ENCODE measurements around the gene ANKRD22.

ANKRD22 gene

DNA sequence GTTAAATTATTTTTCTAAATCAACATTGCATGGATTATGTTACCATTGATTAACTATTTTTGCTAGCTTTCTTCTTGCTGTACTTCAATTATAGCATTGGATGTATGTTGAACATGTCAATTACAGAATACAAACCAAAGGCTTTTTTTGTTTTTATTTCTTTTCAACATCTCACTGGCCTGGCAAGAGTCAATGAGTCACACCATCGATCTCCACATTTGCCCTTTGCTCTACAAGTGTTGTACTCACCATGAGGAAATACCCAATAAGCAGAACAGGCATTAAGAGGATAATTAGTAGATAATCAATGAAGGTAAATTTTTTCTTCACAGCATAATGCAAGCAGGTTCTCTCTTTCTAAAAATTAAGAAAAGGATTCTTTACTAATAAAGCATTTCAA, 23.3 kb downstream of the ANKRD22 start:
- no peak overlapping the region for H3K4me2 ChIP-seq (ENCODE audit: low read depth, low read length)
- TF ChIP-seq EZH2phosphoT487 (IDR thresholded peaks at IDR 0.05; ENCODE audit: low read length) (no peak), EZH2 (optimal IDR thresholded peaks at IDR 0.05; ENCODE audit: low read depth, low read length) (no peak)
- TF ChIP-seq, protein P1, sequence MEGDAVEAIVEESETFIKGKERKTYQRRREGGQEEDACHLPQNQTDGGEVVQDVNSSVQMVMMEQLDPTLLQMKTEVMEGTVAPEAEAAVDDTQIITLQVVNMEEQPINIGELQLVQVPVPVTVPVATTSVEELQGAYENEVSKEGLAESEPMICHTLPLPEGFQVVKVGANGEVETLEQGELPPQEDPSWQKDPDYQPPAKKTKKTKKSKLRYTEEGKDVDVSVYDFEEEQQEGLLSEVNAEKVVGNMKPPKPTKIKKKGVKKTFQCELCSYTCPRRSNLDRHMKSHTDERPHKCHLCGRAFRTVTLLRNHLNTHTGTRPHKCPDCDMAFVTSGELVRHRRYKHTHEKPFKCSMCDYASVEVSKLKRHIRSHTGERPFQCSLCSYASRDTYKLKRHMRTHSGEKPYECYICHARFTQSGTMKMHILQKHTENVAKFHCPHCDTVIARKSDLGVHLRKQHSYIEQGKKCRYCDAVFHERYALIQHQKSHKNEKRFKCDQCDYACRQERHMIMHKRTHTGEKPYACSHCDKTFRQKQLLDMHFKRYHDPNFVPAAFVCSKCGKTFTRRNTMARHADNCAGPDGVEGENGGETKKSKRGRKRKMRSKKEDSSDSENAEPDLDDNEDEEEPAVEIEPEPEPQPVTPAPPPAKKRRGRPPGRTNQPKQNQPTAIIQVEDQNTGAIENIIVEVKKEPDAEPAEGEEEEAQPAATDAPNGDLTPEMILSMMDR (IDR thresholded peaks at IDR 0.05; ENCODE audit: low read length), result no peak
- no peak overlapping the region for H3K27ac ChIP-seq (ENCODE audit: low read length)
- H3K79me2 ChIP-seq (ENCODE audit: low read length), result no peaks in the 10 kb centered on the region
- H2AFZ ChIP-seq (ENCODE audit: low read length), result no peak overlapping the region
- no peak for DNase-seq
- H3F3A ChIP-seq (ENCODE audit: insufficient read depth, low read length), result no peaks in the 10 kb centered on the region
- H3K27me3 ChIP-seq (replicated peaks; ENCODE audit: insufficient read depth, low read length), result no peaks in the 10 kb centered on the region
- H3K9me2 ChIP-seq (replicated peaks; ENCODE audit: insufficient read depth, low read length), result no peaks in the 10 kb centered on the region
- H3K36me3 ChIP-seq (replicated peaks; ENCODE audit: insufficient read depth, low read length), result no peaks in the 10 kb centered on the region
- H3K4me3 ChIP-seq (ENCODE audit: low read length), result no peak overlapping the region
- no peaks in the 10 kb centered on the region for H4K20me1 ChIP-seq (ENCODE audit: insufficient read depth, low read length)
- H3K9me3 ChIP-seq (replicated peaks; ENCODE audit: insufficient read depth, low read length), result no peaks in the 10 kb centered on the region
- H3K4me1 ChIP-seq (ENCODE audit: low read length), result no peaks in the 10 kb centered on the region
- no peak overlapping the region for H3K9ac ChIP-seq (ENCODE audit: low read length)

DNA sequence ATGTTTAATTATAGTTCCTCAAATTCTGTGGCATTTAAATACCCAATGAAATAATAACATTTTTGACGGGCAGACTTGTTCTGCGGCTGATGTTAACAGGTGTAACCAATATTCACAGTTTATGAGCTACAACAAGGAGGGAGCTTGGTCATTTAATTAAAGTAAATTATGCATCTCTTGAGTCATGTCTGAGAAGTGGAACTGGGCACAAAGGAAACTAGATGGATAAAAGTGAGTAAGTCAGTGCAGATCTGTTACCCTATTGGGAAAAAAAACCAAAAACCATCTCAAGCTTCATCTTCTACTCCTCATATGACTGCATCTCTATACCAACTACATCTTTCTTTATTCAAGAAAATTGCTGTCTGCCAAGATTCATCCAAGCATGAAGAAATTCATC, 24.0 kb downstream of the ANKRD22 start:
- DNase-seq, result no peak
- no peak overlapping the region for H3K4me2 ChIP-seq (ENCODE audit: low read depth, low read length)
- H3K9me2 ChIP-seq (replicated peaks; ENCODE audit: insufficient read depth, low read length), result no peaks in the 10 kb centered on the region

DNA sequence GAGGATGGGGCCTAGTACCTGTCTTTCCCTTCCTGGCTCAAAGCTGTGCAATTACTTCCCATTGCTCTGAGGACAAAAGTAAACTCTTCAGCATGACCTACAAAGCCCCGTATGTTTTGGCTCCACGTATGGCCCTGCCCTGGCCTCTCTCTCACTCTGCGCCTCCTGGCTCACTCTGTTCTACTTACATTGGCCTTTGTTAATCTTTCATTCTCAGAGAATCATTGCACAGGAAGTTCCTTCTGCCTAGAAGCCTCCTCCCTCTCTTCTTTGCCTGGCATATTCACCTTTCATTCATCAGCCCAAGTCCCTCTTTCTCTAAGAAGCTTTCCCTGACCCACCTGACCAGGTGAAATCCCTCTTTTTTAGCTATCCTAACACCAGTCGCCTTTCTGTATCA, 25.3 kb downstream of the ANKRD22 start:
- TF ChIP-seq, protein P1 (IDR thresholded peaks at IDR 0.05; ENCODE audit: low read length), result no peak
- TF ChIP-seq EZH2 (optimal IDR thresholded peaks at IDR 0.05; ENCODE audit: low read depth, low read length) (no peak), EZH2phosphoT487 (IDR thresholded peaks at IDR 0.05; ENCODE audit: low read length) (no peak)
- no peaks in the 10 kb centered on the region for H3F3A ChIP-seq (ENCODE audit: insufficient read depth, low read length)
- H3K4me3 ChIP-seq (ENCODE audit: low read length), result no peak overlapping the region
- no peak overlapping the region for H2AFZ ChIP-seq (ENCODE audit: low read length)
- no peak overlapping the region for H3K9ac ChIP-seq (ENCODE audit: low read length)
- no peaks in the 10 kb centered on the region for H3K9me2 ChIP-seq (replicated peaks; ENCODE audit: insufficient read depth, low read length)
- no peak for DNase-seq
- H4K20me1 ChIP-seq (ENCODE audit: insufficient read depth, low read length), result no peaks in the 10 kb centered on the region
- H3K79me2 ChIP-seq (ENCODE audit: low read length), result no peaks in the 10 kb centered on the region
- H3K27ac ChIP-seq (ENCODE audit: low read length), result no peak overlapping the region
- no peaks in the 10 kb centered on the region for H3K4me1 ChIP-seq (ENCODE audit: low read length)
- no peaks in the 10 kb centered on the region for H3K36me3 ChIP-seq (replicated peaks; ENCODE audit: insufficient read depth, low read length)
- no peaks in the 10 kb centered on the region for H3K9me3 ChIP-seq (replicated peaks; ENCODE audit: insufficient read depth, low read length)
- no peak overlapping the region for H3K4me2 ChIP-seq (ENCODE audit: low read depth, low read length)
- H3K27me3 ChIP-seq (replicated peaks; ENCODE audit: insufficient read depth, low read length), result no peaks in the 10 kb centered on the region

More for the DNA sequence above, 24.0 kb downstream of the ANKRD22 start:
- no peaks in the 10 kb centered on the region for H3K36me3 ChIP-seq (replicated peaks; ENCODE audit: insufficient read depth, low read length)
- no peak overlapping the region for H3K9ac ChIP-seq (ENCODE audit: low read length)
- no peaks in the 10 kb centered on the region for H3K4me1 ChIP-seq (ENCODE audit: low read length)
- H3K4me3 ChIP-seq (ENCODE audit: low read length), result no peak overlapping the region
- no peaks in the 10 kb centered on the region for H3K79me2 ChIP-seq (ENCODE audit: low read length)
- TF ChIP-seq EZH2 (optimal IDR thresholded peaks at IDR 0.05; ENCODE audit: low read depth, low read length) (no peak), EZH2phosphoT487 (IDR thresholded peaks at IDR 0.05; ENCODE audit: low read length) (no peak)
- TF ChIP-seq, protein P1 (IDR thresholded peaks at IDR 0.05; ENCODE audit: low read length), result no peak
- no peaks in the 10 kb centered on the region for H3K9me3 ChIP-seq (replicated peaks; ENCODE audit: insufficient read depth, low read length)
- H4K20me1 ChIP-seq (ENCODE audit: insufficient read depth, low read length), result no peaks in the 10 kb centered on the region
- H3F3A ChIP-seq (ENCODE audit: insufficient read depth, low read length), result no peaks in the 10 kb centered on the region
- H3K27ac ChIP-seq (ENCODE audit: low read length), result no peak overlapping the region
- no peaks in the 10 kb centered on the region for H3K27me3 ChIP-seq (replicated peaks; ENCODE audit: insufficient read depth, low read length)
- no peak overlapping the region for H2AFZ ChIP-seq (ENCODE audit: low read length)
